Bronchial epithelial cell (primary cell): ENCODE measurements around the gene TRABD. TPM values are rescaled to one million over a fixed set of nuclear protein-coding genes. Genes with fewer than 3 reads are reported as not detected.

ENCODE experiments used
- DNase-seq: peaks from one replicate; pipeline ENCODE4 v3.0.0-alpha.2; 2010; ENCODE audit warnings: low read depth
- FAIRE-seq: peaks from 2 replicates; lab custom pipeline; 2011; peaks lifted over from hg19 to GRCh38; lab: Jason Lieb, UNC
- H3K27me3 ChIP-seq: 2 replicates; pipeline ENCODE4 v1.5.1; 2011; ENCODE audit warnings: low read length; ENCODE audit not compliant: control insufficient read depth, insufficient read depth
- H3K36me3 ChIP-seq: 2 replicates; pipeline ENCODE4 v1.5.1; 2011; ENCODE audit warnings: low read length; ENCODE audit not compliant: control insufficient read depth, insufficient read depth
- H3K4me3 ChIP-seq: 2 replicates; pipeline ENCODE4 v1.5.1; 2011; ENCODE audit warnings: mild to moderate bottlenecking, low read depth, low read length, control low read depth
- CTCF ChIP-seq: IDR thresholded peaks from 2 replicates; pipeline ENCODE4 v1.5.1; 2011; ENCODE audit warnings: mild to moderate bottlenecking, moderate library complexity, low read length, control low read depth, inconsistent platforms; ENCODE audit not compliant: insufficient read depth, severe bottlenecking
- total RNA-seq: library from RNA; depleted of rRNA; stranded (reverse); fragments of >200 nt; gene quantifications from 2 replicates; pipeline ENCODE4 v1.2.1, GENCODE V29; 2014

TRABD gene
- total RNA-seq, 1 donor from 2014 or later = 43.7 TPM

DNA sequence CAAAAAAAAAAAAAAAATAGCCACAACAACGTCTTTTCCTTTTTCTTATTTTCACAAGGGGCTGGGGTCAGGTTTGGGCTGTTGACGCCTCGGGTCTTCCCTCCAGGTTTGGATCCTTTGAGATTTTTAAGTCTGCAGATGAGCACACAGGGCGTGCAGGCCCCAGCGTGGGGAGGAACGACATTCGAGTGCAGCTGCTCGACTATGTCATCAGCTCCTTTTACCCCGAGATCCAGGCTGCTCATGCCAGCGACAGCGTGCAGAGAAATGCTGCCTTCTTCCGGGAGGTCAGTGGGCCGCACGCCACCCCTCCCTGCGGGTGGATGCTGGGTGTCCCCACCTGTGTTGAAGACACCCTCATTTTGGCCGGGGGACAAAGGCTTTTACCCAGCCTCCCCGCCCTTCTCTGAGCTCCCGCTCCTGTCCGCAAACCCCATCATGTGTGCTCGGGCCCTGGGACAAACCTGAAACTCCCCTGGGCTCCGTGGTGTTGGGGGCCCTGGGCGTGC lies 22.8 kb downstream of the TRABD start:
- no peak for TF ChIP-seq CTCF
- H3K4me3 ChIP-seq = no peak overlapping the region
- FAIRE-seq (no peak), DNase-seq (no peak)
- H3K36me3 ChIP-seq = peaks cover 29% of the 10 kb centered on the region
- no peaks in the 10 kb centered on the region for H3K27me3 ChIP-seq

- no peak for TF ChIP-seq CTCF
- DNase-seq = no peak
- H3K4me3 ChIP-seq = no peak overlapping the region
- peaks cover 29% of the 10 kb centered on the region for H3K36me3 ChIP-seq
- H3K27me3 ChIP-seq = no peaks in the 10 kb centered on the region
- FAIRE-seq = no peak
Measured at GRCh38 chr22:50208939-50209892, 23.5 kb downstream of the TRABD start.

DNA sequence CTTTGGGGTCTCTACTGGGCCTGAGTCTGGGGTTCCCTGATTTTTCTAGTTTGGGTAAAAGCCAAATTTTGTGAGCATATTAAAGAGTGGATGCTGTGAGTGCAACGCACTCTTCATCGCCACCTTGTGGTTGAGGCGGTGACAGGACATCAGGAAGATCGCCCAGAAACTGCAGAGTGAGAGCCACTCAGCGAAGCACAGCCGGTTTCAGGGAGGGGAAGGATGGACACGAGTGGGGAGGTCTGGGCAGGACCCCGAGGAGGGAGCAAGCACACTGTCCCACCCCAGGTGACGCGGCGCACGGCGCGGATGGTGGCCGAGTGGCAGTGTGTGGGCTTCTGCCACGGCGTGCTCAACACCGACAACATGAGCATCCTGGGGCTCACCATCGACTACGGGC lies 24.2 kb downstream of the TRABD start:
- Histone ChIP-seq H3K36me3 (peaks cover 31% of the 10 kb centered on the region), H3K27me3 (no peaks in the 10 kb centered on the region), H3K4me3 (no peak overlapping the region)
- TF ChIP-seq CTCF = peak; percentile 88
- DNase-seq = peak; percentile 47
- FAIRE-seq = no peak

GRCh38 chr22:50210378-50211139 lies 24.8 kb downstream of the TRABD start:
- no peak for DNase-seq
- Histone ChIP-seq H3K4me3 (no peak overlapping the region), H3K36me3 (peaks cover 31% of the 10 kb centered on the region), H3K27me3 (no peaks in the 10 kb centered on the region)
- TF ChIP-seq CTCF = no peak
- no peak for FAIRE-seq

DNA sequence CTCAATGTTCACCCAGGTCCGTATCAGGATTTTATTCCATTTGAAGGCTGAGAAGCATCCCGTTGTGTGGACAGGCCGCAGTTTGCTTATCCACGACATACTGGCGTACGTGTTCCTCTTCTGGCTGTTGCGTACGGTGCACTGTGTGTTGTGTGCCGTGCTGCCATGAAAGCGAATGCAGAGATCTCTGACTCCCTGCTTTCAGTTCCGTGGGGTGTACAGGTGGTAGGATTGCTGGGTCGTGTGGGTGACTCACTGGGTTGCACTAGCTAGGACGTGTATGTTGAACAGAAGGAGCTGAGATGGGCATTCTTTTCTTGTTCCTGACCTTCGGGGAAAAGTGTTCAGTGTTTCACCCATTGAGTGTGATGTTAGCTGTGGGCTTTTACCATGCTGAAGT lies 25.4 kb downstream of the TRABD start:
- H3K27me3 ChIP-seq = no peaks in the 10 kb centered on the region
- peaks cover 35% of the 10 kb centered on the region for H3K36me3 ChIP-seq
- TF ChIP-seq CTCF = no peak
- no peak overlapping the region for H3K4me3 ChIP-seq
- peak; percentile 32 for DNase-seq
- peak; percentile 89 for FAIRE-seq
